UCSD-AML1 (cell line): Measurements from ENCODE around the gene RBM8A.
"Not testable (repeated sequence)": the region's sequence is repeated elsewhere in the genome, so short reads cannot be mapped to it uniquely, and the experiment has no call there.

ENCODE experiments used
- DNase-seq: peaks from one replicate; lab custom pipeline; 2025; ENCODE audit not compliant: unreplicated experiment; lab: John Stamatoyannopoulos, UW

Gene RBM8A

GRCh38 chr1:145956781-145957442 lies 29.6 kb upstream of the RBM8A start:
- DNase-seq: no peak

- DNase-seq: no peak
Measured at GRCh38 chr1:145956361-145956760, 29.1 kb upstream of the RBM8A start.

DNA sequence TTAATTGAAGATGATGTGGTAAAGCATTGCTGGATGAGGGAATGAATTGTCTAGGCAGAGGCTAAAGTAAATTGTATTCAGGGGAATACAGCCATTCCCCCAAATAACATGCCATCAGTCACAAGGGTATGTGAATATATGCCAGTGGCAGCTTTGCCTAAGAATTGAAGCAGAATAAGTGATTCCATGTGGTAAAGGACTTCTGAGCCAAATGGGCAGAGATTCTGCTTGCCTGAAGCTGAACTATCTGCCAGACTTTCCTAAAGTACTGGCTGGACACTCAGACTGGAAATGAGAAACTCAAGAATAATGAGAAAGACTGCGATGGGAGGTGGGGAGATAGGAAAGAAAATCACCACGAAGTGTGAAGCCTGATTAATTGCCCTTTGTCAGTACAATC lies 28.2 kb upstream of the RBM8A start:
- no peak for DNase-seq

GRCh38 chr1:145953861-145954260 lies 26.6 kb upstream of the RBM8A start:
- no peak for DNase-seq

GRCh38 chr1:145952903-145953302 lies 25.6 kb upstream of the RBM8A start:
- no peak for DNase-seq

DNA sequence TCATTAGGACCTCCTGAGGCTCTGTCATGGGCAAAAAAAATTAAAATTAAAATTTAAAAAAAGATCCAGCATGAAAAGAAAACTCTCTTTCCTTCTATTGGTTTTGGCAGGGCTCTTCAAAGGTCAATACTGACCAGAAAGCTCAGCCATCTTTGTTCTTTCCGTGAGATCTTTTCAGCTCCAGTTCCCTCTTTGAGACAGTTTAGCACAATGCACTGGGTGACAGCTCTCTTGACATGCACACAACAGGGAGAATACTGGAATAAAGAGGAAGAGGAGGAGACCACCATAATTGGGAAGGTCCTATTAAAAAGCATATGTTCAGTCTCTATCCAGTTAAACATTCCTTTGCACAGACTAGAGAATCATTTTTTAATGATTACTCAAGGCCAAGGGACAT lies 24.2 kb upstream of the RBM8A start:
- DNase-seq: no peak

GRCh38 chr1:145949219-145949618 lies 21.9 kb upstream of the RBM8A start:
- DNase-seq: no peak

- DNase-seq: no peak
Measured at GRCh38 chr1:145947551-145947950, 20.3 kb upstream of the RBM8A start.

DNA sequence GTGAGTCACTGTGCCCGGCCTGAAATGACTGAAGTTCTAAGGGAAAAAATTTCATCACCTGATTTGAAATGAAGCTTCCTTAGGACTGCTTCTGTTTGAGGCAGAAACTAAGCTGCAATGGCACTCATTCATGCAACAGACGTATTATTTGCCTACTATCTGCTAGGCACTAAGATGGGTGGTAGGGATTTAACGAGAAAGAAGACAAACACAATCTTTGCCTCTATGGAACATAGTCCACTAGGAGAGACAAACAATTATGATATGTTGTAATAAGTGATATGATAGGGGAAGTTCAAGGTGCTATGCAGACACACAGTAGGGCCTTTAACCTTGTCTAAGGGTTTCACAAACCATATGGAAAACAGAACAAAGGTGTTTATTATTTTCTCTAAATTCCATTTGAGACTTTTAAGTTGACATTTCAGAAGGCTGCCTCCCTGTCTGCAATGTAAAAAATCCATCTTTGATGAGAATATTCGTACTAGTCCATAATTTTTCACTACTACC lies 19.2 kb upstream of the RBM8A start:
- no peak for DNase-seq

DNA sequence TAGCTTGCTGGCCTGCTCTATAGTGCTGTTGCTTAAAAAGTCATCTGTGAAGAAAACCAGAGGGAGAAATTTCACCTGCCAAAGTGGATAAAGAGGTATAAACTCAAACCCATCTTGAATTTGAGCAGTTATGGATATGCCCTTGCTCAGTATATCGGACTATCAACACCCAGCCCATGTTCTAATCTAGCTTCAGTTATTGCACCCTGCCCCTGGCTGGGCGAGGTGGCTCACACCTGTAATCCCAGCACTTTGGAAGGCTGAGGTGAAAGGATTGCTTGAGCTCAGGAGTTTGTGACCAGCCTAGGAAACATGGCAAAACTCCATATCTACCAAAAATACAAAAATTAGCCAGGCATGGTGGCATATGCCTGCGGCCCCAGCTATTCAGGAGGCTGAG lies 17.2 kb upstream of the RBM8A start:
- DNase-seq: no peak

DNA sequence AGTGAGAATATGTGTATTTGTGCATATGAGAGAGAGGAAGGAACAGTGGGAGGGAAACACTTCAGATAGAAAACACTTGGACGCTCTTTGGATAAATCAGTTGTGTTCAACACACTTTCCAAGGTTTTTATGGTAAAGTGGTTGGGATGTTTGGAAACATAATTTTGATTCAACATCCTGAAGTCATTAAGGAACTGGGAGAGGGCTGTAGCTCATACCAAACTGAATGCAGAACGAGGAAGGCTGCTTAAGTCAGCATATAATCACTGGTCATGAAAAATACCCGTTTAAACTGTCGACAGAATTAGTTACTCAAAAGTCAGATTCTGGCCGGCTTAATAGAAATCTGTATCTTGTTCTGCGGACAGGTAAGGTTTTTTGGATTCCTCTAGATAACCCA lies 15.6 kb upstream of the RBM8A start:
- DNase-seq: no peak

DNA sequence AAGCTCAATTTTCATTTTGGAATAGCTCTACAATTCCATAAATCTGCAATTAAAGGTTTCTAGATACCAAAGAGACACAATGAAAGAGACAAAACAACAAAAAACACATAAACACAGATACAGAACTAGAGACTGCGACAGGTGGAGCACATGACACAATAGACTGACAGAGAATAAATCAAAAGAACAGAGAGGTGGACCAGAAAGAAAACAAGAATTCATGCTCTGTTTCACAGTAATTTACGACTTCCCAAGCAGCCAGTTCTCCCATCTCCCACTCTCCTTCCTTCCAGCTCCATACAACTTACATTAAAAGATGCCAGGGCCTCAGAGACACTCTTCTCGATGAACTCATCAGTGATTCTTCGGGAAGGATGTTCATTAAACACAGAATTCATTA lies 15.1 kb upstream of the RBM8A start:
- no peak for DNase-seq

GRCh38 chr1:145937436-145937835 lies 10.2 kb upstream of the RBM8A start:
- DNase-seq: no peak

DNA sequence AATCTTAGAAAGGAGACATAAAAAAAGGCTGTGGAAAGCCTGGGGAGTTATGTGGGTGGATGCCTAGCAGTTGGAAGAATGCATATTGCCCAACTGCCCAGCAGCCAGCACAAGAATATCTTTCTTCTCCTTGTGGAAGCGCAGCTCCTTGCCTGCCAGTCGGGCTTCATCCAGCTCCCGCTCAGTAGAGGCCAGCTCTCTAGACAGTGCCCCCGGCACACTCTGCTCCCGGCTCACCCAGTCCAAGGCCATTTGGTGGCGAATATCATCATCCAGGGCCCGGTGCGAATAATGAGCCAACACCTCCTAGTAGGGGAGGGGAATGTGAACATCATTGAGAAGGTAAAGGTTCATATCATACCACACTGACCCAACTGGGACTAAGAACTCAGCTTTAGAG lies 9.0 kb upstream of the RBM8A start:
- DNase-seq: no peak

GRCh38 chr1:145935708-145936107 lies 8.4 kb upstream of the RBM8A start:
- DNase-seq: no peak

GRCh38 chr1:145932522-145933009 lies 5.3 kb upstream of the RBM8A start:
- DNase-seq: peak; percentile 18

DNA sequence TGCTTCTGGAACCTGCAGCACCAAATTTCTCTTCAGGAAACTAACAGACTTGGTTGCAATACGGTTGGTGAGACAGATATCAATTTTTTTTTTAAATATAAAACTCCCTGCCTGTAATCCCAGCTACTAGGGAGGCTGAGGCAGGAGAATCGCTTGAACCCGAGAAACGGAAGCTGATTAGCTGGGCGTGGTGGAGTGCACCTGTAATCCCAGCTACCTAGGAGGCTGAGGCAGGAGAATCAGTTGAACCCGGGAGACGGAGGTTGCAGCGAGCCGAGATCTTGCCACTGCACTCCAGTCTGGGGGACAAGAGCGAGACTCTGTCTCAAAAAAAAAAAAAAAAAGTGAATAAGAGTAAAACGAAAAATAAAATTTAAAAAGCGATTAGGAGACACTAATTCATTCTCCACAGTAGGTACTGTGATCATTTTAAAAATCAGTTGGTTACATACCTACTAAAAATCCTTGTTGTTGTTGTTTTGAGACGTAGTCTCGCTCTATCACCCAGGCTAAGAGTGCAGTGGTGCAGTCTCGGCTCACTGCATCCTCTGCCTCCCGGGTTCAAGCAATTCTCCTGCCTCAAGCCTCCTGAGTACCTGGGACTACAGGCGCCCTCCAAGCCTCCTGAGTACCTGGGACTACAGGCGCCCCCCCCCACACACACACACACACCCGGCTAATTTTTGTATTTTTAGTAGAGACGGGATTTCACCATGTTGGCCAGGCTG lies 796 bp upstream of the RBM8A start:
- no peak for DNase-seq

GRCh38 chr1:145926686-145927062 lies 610 bp downstream of the RBM8A start:
- no peak for DNase-seq

DNA sequence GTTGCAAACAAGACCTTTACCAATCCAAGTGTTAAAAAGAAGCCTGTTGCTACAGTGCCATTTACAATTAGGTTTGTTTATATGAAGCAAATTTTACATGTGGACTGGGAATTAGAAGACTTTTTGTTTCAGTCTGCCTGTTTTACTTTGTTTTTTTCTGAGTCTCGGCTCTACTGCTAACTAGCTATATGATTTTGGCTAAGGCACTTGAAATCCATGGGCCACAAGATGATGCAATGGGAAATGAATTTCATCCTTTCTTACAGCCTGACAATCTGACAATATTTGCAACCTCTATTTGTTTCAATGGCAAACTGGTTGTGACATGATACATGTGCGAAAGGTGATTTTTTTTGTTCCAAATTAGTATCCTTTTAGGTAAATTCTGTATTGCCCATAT lies 5.0 kb downstream of the RBM8A start:
- no peak for DNase-seq

DNA sequence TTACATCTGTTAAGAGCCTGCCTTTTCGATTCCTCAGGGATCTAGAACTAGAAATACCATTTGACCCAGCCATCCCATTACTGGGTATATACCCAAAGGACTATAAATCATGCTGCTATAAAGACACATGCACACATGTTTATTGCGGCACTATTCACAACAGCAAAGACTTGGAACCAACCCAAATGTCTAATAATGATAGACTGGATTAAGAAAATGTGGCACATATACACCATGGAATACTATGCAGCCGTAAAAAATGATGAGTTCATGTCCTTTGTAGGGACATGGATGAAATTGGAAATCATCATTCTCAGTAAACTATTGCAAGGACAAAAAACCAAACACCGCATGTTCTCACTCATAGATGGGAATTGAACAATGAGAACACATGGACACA lies 7.0 kb downstream of the RBM8A start:
- not testable (repeated sequence) for DNase-seq

GRCh38 chr1:145918992-145919939 lies 8.0 kb downstream of the RBM8A start:
- peak; percentile 35 for DNase-seq
